ENCODE data around the gene CLRN2.
"Not testable (repeated sequence)": the region's sequence is repeated elsewhere in the genome, so short reads cannot be mapped to it uniquely, and the experiment has no call there.

Gene CLRN2

GRCh38 chr4:17546222-17546621, 31.3 kb downstream of the CLRN2 start:
- DNase-seq, result no peak

GRCh38 chr4:17546678-17547077, 31.7 kb downstream of the CLRN2 start:
- DNase-seq, result no peak

- DNase-seq, result no peak
These were observed 35.6 kb downstream of the CLRN2 start for GRCh38 chr4:17550549-17550948.

GRCh38 chr4:17552427-17552826, 37.5 kb downstream of the CLRN2 start:
- no peak for DNase-seq

GRCh38 chr4:17554568-17554967, 39.6 kb downstream of the CLRN2 start:
- DNase-seq, result no peak

DNA sequence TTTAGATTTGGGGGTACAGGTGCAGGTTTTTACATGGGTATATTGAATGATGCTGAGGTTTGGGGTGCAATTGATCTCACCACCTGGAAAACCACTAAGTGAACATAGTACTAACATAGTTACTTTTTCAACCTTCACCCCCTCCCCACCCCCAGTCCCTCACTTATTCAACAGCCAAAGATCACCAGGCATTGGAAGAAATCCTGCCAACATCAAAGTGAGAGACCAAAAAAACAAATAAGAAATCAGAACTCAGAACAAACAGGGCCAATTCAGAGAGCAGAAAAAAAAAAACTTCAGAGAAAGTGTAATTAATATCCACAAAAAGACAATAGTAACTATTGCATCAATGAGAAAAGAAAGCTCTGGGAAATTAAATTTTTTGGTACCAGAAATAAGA, 41.5 kb downstream of the CLRN2 start:
- DNase-seq, result no peak

GRCh38 chr4:17557880-17558279, 42.9 kb downstream of the CLRN2 start:
- DNase-seq, result no peak

GRCh38 chr4:17558941-17559708, 44.2 kb downstream of the CLRN2 start:
- DNase-seq, result no peak

GRCh38 chr4:17559709-17560048, 44.7 kb downstream of the CLRN2 start:
- DNase-seq, result no peak

GRCh38 chr4:17560065-17560673, 45.2 kb downstream of the CLRN2 start:
- DNase-seq, result no peak

GRCh38 chr4:17561195-17561909, 46.4 kb downstream of the CLRN2 start:
- DNase-seq, result no peak

DNA sequence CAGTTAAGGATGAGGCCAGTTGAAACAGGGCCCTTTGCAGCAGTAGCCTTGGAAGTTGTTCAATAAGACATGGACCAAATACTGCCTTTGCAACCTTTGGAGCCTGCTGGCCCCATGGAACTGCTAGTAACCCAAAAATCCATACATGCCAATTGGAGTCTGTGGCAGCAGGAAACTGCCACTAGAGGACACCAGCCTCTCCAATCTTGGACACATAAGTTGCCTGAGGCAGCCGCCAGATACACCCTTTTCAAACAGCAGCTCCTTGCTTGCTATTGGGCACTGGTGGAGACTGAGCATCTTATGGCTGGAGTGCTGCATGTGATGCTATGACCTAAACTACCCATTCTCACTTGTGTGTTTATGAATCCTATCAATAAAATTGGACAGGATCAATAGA, 47.2 kb downstream of the CLRN2 start:
- no peak for DNase-seq

GRCh38 chr4:17565846-17566245, 50.9 kb downstream of the CLRN2 start:
- DNase-seq, result no peak

DNA sequence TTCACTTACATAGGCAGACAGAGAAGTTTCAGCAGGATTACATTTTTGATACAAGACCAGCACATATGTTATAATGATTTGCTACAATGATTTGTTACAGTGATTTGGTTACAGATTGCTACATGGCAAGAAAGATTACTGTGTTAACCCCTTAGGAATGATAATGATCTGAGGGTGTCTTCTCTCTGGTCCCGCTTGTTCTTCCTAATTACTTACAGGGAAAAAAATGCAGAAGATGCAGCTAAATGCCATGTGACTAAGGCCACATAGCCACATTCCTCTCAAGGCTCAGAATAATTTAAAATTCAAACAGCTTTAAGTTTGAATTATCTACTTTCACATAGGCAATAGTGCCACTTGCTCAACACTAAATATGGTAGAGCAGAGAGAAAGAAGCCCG, 52.3 kb downstream of the CLRN2 start:
- DNase-seq, result no peak

- no peak for DNase-seq
These were observed 59.2 kb downstream of the CLRN2 start for GRCh38 chr4:17574206-17574605.

DNA sequence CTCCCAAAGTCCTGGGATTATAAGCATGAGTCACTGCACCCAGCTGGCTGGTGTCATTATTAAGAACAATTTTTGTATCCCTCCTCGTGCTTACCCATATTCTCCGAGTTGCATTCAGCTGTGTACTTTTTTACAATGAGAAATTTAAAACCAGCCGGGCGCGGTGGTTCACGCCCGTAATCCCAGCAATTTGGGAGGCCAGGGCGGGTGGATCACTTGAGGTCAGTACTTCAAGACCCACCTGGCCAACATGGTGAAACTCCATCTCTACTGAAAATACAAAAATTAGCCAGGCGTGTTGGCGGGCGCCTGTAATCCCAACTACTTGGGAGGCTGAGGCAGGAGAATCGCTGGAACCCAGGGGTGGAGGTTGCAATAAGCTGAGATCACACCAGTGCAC, 60.2 kb downstream of the CLRN2 start:
- not testable (repeated sequence) for DNase-seq
